ENCODE results near the gene SHANK3.

Gene SHANK3

DNA sequence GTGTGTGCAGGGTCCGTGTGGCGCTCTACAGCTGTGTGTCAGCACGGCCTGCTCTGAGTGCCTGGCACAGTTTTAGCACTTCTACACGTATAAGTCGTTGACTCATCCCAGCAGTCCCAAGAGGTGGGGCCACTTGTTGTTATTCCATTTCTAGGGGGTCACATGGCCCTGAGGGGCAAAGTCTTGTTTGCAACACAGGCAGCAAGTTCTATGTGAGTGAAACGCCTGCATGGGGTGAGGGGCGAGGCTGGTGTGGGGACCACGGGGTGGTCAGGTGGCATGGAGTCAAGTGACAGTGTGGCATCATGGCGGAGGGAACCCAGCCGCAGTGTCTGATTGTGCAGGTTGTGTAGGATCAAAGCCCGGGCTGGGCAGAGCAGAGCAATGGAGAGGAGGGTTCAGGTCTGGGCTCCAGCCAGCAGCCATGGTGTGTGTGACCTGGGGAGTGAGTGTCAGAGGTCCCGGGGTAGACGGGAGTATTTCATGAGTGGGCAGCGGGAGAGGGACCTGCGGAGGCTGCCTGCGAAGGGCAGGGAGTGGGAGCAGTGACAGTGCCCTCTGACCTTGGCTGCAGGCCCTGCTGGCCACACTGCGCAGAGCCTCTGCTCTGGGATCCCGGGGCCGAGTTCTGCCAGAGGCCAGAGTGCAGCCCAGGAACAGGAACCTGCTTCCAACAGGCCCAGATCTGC lies 27.9 kb downstream of the SHANK3 start:
- DNase-seq: no peak

DNA sequence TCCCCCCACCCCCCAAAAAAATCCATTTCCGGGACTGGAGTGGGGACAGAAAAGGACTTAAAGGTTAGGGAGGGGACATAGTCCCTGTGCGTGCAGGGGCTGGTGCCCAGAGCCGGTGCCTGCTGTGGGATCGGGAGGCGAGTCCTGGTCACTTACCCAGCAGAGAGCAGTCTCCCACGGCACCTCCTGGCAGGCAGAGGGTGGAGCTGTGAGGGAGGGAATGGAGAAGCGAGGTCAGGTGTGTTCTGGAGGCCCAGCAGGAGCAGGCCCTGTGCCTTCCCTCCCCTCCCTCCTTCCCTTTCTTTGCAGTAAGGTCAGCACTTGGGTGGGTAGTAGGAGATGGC lies 28.4 kb downstream of the SHANK3 start:
- no peak for DNase-seq

- no peak for DNase-seq
Observed at GRCh38 chr22:50701428-50702154, 29.0 kb downstream of the SHANK3 start.

DNA sequence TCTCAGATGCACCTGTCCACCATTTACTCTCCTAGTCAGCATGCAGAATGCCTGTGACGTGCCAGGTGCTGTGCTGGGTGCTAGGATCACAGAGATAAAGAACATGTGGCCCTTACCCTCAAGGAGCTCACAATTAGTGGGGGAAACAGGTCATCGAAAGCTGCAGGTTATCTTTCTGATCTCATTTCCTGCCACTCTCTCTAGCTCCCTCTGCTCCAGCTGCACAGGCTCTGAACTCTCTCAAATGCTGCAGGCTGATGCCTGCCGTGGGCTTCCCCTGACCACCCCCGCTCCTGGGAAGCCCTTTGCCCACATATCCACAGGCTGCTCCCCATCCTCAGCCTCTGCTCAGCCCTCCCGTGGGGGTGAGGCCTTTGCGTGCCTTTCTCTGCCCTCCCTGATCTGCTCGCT lies 29.6 kb downstream of the SHANK3 start:
- DNase-seq: no peak

- no peak for DNase-seq
Observed at GRCh38 chr22:50702821-50703725, 30.4 kb downstream of the SHANK3 start.

DNA sequence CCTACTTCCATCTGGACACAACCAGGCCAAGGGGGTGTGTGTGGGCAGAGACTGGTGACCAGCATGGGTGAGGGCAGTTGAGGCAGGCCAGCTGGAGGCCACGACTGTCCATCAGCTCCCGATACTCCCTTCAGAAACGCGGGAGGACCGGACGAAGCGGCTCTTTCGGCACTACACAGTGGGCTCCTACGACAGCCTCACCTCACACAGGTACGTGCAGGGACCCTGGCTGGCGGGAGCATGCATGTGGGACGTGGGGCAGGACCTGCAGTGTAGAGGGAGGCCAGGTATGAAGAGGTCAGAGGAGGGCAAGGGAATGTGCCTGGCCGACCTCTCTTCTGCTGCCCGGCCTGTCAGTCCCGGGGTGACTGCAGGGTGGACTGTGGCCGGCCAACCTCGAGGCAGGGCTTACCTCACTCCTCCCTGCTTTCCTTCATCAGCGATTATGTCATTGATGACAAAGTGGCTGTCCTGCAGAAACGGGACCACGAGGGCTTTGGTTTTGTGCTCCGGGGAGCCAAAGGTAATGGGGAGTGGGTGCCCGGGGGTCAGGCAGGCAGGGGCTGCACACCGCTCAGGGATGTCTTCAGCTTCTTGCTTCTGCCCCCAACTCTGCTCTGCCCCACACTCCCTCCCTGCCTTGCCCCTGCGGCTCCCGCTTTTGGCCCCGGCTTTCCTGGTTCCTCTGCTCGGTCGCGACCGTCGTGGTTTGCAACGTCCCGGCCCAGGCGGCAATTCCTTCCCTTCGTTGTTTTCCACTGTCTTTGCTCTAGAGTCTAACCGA lies 31.3 kb downstream of the SHANK3 start:
- DNase-seq: no peak

- no peak for DNase-seq
Observed at GRCh38 chr22:50704510-50705218, 32.0 kb downstream of the SHANK3 start.

DNA sequence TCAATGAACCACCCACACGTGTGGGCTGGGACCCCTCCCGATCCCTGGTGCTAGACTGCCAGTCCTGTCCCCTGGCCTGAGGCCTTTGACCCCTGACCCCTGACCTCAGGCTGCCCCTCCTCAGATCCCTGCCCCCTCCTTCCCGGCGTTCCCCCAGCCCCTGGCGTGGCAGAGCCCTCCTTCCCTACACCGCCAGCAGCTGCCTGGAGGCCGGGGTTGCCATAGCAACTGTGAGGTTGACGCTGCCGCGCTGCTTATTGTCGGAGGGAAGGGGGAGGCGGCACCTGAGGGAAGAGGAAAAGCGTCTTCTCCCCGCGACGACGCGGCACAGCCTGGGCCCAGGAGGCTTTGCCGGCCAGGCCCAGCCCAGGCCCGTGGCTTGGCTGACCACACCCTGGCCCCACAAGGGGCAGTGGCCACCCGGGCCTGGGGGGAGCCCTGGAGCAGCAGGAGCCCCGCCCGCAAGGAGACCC lies 32.6 kb downstream of the SHANK3 start:
- DNase-seq: peak; percentile 7

DNA sequence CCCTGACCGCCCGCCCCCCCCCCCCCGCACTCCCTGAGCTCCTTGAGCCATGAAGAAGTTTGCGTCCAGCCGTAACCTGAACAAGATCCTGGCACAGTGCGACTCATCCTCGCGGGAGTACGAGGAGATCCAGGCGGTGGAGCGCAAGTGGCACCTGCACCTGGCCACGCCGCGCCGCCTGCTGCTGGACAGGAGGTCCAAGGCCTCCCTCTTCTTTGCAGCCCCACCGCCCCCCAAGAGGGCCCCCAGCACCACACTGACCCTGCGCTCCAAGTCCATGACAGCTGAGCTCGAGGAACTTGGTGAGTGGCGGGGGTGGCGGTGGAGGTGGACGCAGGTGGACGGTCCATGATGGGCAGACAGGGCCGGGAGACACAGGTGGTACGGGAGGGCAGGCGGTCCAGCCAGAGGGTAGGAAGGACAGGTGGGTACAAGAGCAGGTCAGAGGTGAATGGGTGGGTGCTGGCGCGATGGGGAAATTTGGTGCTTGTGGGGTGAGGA lies 33.3 kb downstream of the SHANK3 start:
- no peak for DNase-seq

DNA sequence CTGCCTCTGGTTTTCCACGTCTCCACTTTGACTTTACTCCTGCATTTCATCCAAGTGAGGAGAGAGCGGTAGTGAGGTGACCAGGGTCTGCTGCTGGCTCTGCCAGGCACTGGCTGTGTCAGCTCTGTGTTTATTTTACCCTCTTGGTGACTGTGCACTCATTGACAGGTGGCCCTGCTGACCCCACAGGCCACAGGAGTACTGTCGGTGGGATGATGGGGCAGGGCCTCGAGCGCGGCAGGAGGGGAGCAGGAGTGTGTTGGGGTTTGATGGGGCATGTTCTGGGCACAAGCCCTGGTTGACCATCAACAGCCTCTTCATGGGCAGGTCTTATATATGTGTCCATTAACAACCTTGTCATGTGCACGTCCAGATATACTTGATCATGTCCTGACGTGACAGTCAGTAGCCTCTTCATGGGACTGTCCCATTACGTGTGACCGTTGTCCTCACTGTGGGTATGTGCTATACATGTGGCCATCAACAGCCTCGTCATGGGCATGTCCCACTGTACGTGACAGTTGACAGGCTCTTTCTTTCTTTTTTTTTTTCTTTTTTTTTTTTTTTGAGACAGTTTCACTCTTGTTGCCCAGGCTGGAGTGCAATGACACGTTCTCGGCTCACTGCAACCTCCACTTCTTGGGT lies 34.0 kb downstream of the SHANK3 start:
- no peak for DNase-seq

- DNase-seq: no peak
Observed at GRCh38 chr22:50708474-50708873, 35.9 kb downstream of the SHANK3 start.

GRCh38 chr22:50708996-50709395 lies 36.4 kb downstream of the SHANK3 start:
- DNase-seq: no peak

DNA sequence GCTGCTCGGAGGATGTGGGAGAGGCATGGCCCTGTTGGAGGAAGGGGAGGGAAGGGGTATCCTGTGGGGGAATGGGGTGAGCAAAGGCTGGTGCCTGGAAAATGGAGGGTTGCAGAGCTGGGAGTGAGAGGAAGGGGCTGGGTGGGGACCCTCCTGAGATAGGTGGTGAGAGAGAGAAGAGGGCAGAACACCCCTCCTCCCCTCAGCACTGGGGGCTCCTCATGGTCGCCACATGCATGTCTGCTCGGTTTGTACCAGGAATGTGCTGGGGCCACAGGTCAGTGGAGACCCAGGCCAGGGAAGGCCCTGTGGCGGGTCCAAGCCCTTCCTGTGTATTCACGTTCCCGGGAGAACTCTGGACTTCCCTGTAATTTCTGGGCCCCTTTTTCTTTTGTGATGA lies 37.6 kb downstream of the SHANK3 start:
- no peak for DNase-seq

DNA sequence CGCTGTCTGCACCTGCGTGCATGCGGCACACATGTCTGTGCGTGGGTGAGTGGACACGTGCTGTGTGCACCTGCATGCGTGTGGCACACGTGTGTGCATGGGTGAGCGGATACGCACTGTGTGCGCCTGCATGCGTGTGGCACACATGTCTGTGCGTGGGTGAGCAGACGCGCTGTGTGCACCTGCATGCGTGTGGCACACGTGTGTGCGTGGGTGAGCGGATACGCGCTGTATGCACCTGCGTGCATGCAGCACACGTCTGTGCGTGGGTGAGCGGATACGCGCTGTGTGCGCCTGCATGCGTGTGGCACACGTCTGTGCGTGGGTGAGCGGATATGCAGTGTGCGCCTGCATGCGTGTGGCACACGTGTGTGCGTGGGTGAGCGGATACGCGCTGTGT lies 38.3 kb downstream of the SHANK3 start:
- DNase-seq: no peak

DNA sequence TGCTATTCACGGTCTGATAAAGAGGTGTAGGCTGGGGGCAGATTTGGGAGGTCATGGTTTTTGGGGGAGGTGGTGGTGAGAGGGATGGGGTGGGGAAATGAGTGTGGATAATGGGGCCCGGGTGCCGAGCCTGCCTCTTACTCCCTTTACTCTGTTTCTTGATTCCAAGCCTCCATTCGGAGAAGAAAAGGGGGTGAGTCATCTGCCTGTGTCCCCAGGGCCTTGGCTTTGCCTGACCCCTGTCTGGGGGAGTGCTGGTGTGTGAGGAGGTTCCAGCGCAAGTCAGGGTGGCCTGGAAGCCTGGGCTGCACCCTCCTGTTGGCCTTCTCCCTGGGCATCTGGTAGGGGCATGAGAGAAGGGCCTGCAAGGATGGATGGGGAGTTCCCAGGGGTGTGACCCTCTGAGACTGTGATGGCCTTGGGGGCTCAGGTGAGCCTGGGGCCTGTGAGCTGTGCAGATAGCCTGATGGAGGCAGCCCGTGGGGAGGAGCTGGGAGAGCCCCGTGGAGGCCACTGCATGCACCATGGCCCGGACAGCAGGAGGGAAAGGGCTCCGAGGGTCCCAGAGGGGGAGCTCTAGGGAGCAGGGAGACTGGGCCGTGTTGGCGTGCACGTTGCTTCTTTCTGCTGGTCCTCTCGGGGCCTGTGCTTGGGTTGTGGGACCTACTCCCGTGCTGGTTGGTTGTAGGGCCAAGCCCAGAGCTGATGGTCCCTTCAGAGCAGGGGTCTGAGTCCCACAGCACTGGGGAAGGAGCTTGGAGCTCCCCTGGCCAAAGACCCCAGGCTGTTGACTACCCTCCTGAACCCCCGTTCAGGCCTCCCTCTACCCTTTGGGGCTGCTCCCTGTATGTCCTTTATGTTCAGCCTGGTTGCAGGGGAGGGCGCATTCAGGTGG lies 39.1 kb downstream of the SHANK3 start:
- no peak for DNase-seq

DNA sequence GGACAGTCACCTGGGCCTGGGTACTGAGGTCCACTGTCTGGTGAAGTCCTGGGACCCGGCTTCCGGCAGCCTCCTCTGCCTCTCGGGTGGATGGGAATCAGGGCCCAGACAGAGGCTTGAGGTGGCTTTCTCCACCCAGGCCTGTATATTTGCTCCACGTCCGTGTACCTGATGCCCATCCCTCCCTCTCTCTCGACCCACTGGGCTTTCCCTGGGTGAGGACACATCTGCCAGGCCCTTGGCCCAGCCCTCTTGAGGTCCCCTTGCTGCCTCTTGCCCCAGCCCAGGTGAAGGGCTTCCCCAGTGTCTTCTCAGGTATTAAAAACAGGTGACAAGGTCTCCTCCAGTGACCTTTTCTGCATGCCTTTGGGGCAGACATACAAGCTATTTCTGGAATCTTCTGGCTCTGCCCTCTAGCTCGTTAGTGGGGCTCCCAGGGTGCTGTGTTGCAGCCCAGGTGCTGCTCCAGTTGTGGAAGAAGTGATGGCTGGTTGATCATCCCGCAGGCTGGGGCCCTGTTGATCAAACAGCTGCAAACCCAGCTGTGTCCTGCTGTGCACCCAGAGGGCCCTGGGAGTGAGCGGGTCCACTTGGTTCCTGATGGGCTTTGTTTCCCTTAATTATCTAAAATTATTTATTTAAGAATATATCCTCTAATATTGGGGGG lies 39.9 kb downstream of the SHANK3 start:
- no peak for DNase-seq

DNA sequence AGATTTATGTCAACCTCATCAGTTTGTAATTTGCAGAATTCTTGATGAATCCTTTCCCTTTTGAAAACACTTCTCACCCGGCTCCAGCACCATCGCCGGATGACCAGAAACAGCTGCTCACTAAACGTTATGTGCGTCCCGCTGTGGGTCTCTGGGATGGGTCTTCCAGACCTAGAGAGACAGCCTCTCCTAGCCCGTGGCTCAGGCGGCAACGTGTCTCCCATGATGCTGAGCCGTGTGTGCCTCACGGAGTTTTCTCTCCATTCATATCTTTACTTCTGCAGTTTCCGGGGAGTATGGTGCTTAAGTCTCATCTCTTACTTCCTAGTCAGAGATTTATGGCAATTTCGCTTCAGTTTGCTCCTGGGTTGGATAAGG lies 40.4 kb downstream of the SHANK3 start:
- no peak for DNase-seq

- no peak for DNase-seq
Observed at GRCh38 chr22:50713571-50714056, 41.0 kb downstream of the SHANK3 start.

DNA sequence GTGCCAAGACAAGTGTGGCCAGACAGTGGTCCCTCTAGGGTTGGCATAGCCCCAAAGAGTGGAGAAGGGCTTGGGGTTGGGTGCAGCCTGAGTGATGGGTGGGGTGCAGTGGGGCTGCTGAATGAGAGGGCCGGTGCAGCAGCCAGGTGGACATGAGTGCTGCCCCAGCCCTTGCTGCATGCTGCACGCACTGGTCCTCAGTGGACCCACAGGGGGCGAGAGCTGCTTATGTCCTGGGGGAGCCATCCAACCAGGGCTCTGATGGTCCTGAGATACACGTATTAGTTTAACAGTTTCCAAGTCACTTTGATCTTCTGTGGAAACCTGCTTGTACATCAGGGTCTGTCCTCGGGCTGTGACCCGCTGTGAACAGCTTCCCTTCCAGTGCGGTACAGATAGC lies 41.5 kb downstream of the SHANK3 start:
- DNase-seq: no peak

Measured in DMS 273 treated with DMSO at 0.1 percent for 48 hours (cell line).